ENCODE results near the gene IL22RA1.
A peak's percentile ranks its signal among the peaks of the same experiment; 100 is the strongest.

Gene IL22RA1

GRCh38 chr1:24167008-24167407 lies 24.1 kb upstream of the IL22RA1 start:
- no peak for DNase-seq (ENCODE audit: low read depth in 2 of 2)

GRCh38 chr1:24165500-24165899 lies 22.6 kb upstream of the IL22RA1 start:
- no peak for DNase-seq (ENCODE audit: low read depth in 2 of 2)

DNA sequence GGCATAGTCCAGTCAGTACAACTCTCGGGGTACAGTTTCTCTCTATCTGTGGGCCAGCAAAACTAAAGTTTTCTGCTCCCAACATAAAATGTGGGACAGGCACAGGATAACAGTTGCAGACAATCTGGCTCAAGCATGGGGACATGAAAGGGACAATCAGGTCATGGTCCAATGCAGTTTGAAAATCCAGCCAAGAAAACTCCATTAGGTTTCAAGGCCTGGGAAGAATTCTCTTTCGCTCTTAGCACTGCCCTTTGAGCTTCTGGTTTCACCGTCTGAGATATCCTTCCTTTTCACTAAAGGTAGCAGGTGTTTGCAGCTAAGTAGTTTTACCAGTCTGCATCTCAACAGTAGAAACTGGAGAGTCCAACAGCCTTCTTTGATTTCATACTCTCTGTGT lies 21.1 kb upstream of the IL22RA1 start:
- DNase-seq (ENCODE audit: low read depth in 2 of 2) = no peak

GRCh38 chr1:24162201-24162600 lies 19.3 kb upstream of the IL22RA1 start:
- no peak for DNase-seq (ENCODE audit: low read depth in 2 of 2)

- DNase-seq (ENCODE audit: low read depth in 2 of 2) = no peak
Measured at GRCh38 chr1:24161270-24161669, 18.3 kb upstream of the IL22RA1 start.

DNA sequence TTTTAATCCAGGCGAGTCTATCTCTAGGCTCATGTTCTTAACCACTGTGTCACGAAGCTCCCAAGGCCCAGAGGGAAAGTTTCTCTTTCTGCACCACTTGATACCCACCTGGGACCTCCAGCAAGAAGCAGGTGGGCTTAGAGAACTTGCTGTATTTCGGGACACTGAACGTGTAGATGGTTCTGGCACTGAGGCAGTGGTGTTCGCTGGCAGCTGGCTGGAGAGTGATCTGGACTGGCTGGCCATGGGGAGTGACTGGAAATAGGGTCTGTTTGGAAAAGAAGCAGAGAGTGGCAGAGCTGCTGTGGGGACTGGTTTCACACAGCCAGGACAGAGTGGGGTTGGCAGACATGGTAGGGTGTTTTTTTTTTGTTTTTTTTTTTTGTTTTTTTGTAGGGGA lies 16.4 kb upstream of the IL22RA1 start:
- no peak for DNase-seq (ENCODE audit: low read depth in 2 of 2)

GRCh38 chr1:24157918-24158481 lies 15.1 kb upstream of the IL22RA1 start:
- DNase-seq (ENCODE audit: low read depth in 2 of 2) = no peak

- DNase-seq (ENCODE audit: low read depth in 2 of 2) = no peak
Measured at GRCh38 chr1:24156542-24157260, 13.8 kb upstream of the IL22RA1 start.

DNA sequence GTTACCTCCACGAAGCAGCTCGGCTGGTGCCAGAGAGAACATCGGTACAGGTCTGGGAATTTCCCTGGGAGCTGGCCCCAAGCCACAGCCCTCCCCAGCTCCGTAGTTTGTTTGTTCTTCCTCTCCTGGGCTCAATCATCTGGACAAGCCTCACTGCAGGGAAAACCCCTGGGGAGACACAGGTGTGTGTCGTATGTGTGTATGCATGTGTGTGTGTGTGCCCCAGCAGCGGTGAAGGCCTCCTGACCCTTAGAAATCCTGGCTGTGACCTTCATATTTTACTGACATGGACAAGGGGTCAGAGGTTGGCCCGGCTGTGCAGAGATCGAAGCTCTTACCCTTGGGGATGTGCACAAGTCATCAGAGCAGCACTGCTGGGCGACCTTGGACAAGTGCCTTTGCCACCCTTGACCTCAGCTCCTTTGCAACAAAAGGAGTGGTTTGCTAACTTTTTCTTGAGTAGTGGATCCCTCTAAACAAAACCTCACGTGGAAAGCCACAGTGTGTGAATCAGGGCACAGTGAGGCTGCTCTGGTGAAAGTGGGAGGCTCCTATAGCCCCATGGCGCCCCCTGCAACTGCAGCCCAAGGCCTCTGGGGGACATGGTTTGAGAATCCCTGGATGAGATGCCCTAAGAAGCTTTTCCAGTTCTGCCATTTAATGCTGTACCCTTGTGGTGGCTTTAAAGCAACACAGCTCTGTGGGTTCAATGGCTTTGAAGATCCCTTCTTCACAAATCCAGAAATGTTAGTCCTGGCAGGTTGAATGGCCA lies 12.3 kb upstream of the IL22RA1 start:
- DNase-seq (ENCODE audit: low read depth in 2 of 2) = no peak

GRCh38 chr1:24154215-24154614 lies 11.3 kb upstream of the IL22RA1 start:
- no peak for DNase-seq (ENCODE audit: low read depth in 2 of 2)

DNA sequence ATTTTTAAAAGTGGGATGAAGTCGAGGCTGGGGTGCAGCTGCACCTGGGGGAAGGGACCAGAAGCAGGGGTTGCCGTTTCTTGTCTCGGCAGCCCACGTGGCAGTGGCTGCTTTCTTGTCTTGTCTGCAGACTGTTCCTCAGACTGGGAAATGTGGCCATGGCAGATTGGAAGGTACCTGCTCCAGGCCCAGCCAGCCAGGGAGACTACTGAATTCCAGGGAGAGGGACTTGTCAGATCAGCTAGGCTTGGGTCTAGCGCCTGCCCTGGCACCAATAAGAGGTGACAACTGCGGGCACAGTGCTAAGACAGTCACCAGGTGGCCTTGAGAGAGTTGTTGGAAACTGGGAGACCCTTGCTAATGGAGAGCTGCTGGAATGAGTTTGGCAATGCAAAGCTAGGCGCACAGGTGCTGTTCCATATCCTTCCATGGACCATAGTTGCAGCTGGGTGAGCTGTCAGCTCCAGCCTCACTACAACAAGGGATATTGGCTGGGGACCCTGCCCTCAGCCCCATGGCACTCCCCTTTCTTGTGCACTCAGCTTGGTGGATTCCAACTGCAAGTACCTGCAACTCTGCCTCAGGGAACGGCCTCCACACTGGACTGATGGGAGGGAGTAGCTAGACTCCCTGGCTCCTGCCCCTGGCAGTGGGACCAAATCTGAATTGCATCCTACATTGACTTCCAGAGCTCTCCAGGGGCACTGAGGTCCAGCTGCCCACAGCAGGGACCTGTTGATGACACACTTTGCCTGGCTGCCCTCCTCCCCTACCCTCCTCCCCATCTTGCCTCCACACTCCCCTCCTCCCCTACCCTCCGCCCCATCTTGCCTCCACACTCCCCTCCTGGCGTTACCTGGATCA lies 9.9 kb upstream of the IL22RA1 start:
- no peak for DNase-seq (ENCODE audit: low read depth in 2 of 2)

DNA sequence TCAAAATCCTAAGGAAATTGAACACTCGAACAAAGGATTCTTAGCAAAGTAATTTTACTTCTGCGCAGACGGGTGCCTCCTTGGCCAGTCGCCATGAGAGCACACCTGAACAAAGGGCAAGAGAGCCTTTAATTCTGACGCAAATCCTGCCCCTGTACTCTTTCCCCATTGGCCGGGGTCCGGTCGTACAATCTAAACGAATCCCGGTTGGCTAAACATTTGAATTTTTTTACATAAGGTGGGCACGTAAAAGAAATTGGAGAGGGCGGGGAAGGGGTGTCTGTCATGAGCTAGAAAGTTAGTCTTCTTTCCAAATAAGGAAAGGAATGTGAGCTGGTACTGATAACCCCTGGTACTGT lies 8.2 kb upstream of the IL22RA1 start:
- no peak for DNase-seq (ENCODE audit: low read depth in 2 of 2)

GRCh38 chr1:24150234-24151174 lies 7.6 kb upstream of the IL22RA1 start:
- DNase-seq (ENCODE audit: low read depth in 2 of 2) = peak; percentile 75 to 78

DNA sequence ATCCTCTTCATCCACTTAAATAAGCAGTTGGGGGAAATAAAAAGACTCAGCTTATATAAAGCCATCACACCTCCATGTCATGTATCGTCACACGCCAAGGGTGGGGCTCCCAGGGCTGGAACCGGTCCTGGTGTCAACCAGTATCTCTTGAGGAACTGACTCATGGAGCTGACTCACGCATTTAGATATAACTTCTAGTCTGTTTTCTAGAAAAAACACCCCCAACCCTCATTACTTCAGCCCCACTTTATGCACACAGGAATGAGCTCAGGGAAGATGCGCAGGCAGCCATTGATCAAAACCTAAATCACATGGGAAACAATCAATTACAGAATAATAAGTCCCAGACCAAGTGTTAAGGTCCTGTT lies 6.9 kb upstream of the IL22RA1 start:
- DNase-seq (ENCODE audit: low read depth in 2 of 2) = peak; percentile 37 to 43

DNA sequence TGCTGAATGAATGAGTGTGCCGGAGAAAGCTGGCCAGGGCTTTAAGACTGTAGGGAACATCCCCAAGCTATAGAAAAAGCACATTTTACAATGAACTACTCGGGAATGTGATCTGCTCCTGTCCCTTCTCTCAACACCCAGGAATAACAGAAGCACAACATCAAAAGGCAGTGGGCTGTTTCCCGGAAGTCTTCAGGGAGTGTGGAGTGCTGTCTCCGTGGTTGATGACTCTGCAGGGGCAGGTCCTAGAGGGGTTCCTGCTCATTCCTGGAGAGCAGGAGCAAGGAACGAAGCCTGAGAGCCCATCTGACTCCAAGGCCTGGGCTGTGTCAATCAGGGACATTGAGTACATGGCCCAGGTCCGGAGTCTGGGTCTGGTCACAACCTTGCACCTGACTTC lies 4.9 kb upstream of the IL22RA1 start:
- DNase-seq (ENCODE audit: low read depth in 2 of 2) = no peak

DNA sequence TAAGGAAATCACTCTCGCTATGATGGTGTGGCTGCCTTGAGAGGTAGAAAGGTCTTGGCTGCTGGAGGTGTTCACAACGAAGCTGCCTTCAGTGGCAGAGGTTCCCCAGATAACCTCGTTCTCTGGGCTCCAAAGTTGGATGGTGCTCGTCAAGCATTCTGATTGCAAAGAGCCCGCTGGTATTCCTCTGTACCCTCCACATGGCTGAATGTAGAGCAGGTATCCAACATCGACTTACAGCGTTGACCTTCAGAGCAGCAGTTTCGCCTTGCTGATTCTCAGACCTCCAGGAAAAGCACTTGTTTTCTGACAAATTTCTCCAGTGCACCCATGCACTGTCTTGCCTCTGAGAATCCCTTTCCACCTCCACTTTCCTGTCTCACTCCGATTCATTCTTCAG lies 4.3 kb upstream of the IL22RA1 start:
- no peak for DNase-seq (ENCODE audit: low read depth in 2 of 2)

GRCh38 chr1:24141311-24141997 lies 1.5 kb downstream of the IL22RA1 start:
- no peak for DNase-seq (ENCODE audit: low read depth in 2 of 2)

DNA sequence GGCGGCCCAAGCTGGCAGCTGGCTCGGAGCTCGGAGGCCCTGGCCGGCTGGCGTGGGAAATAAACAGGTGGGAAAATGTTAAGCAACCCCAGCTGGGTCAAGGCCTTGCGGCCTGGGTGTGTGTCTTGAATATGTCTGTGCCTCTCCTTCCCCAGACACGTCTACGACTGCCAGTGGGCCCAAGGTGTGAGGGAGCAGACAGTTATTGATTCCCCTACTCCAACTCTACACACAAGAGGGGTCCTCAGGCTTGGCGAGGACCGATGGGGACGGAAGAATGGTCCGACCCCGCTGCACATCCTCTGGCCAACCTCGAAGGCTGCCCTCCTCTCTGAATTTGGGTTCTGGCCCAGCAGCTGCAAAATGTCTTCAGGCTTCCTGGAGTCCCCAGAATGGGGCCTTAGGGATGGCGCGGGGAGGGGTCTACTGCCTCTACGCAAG lies 2.2 kb downstream of the IL22RA1 start:
- no peak for DNase-seq (ENCODE audit: low read depth in 2 of 2)

DNA sequence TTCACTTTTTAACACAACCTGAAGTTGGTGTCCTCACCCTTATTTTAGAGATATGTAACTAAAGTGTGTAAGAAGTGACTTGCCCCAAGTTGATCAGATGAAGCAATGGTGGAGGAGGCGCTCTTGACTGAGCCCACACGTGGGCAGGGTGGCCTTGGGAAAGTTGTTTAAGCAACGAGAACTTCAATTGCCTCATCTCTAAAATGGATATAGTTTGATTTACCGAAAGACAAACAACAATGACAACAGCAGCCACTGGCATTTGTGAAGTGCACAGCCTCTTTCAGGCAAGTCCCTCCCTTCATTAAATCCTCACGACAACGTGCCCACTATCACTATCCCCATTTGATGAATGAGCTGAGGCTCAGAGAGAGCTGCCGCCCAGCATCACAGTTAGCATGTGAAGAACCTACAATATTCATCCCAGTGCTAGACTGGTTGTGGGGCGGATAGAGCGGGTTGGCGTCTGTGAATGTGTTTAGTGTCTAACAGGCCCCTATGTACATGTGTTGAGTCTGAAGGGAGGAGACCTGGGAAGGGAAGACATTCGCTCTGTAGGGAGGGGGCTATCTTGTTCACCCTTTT lies 3.0 kb downstream of the IL22RA1 start:
- DNase-seq (ENCODE audit: low read depth in 2 of 2) = no peak

- no peak for DNase-seq (ENCODE audit: low read depth in 2 of 2)
Measured at GRCh38 chr1:24139222-24139489, 3.8 kb downstream of the IL22RA1 start.
